Heart left ventricle (tissue), 13 donors: ENCODE measurements around the gene CAST.

Source experiments
- CTCF ChIP-seq, 12 donors: fragments of 200-600 bp; sonication (generic) in 4 of 12; IDR thresholded peaks; one replicate each; pipeline versions ENCODE4 v1.5.0 to v1.8.0; 2018 to 2022; ENCODE audit warnings: antibody characterized with exemption in 12 of 12, mild to moderate bottlenecking in 5 of 12
- POLR2A ChIP-seq, 2 donors: fragments of 450-650 bp; IDR thresholded peaks; one replicate each; pipeline ENCODE4 v1.6.1; 2017; ENCODE audit warnings: antibody characterized with exemption in 2 of 2, mild to moderate bottlenecking in 2 of 2, moderate library complexity in 2 of 2
- donor health status: ischemic (EF 13 %, LVEDD 7.1; RV severe dilation, severe dysfunction).
- donor health status: DM: no; HTN: yes; CAD: no.
- donor health status: DM: no; HTN: no; CAD: no.
- donor health status: ischemic (EF 25% LVEDD 6.9; RV normal size, moderate dysfunction).
- donor health status: ischemic (EF 25% LVEDD 5.7; RV mildly dilated, moderate dysfunction).
- donor health status: ischemic (EF 35%, LVEDD 5.7; RV mildly dilated, moderate dysfunction).
- donor health status: nonischemic (EF 11% LVEDD 7.7; RV severe dilation, severe dysfunction).
- donor health status: DM: yes; HTN: yes; CAD: no.
- donor health status: PGD.
- donor health status: ischemic (EF 29% LVEDD 5.4; RV normal size, mild dysfunction).
- donor health status: nonischemic (EF 23%, LVEDD 6.1; RV moderate dilation, normal function).

GRCh38 chr5:96638561-96638960 is 23.6 kb upstream of the CAST start:
- TF ChIP-seq CTCF (IDR thresholded peaks at IDR 0.05) (no peak), POLR2A (IDR thresholded peaks at IDR 0.05) (no peak)
